ENCODE results near the gene CTU2.

Gene CTU2

DNA sequence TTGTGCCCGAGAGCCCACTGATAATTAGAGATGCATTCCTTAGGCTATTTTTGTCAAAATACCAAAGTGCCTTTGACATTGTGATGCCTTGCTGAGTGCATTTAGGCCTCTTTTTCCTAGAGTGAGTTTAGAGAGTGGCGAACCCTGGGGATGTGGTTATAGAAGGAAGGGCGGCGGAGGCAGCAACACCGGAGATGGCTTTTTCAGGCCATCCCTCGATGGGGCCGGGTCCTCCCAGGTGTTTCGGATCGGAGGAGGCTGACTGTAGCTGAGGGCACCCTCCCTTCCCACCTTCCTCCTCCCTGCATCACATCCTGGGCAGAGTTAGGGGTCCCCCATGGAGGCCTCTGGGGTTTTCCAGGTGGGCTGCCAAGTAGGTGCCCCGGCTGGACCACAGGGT is 13.4 kb upstream of the CTU2 start:
- TF ChIP-seq, protein P1, sequence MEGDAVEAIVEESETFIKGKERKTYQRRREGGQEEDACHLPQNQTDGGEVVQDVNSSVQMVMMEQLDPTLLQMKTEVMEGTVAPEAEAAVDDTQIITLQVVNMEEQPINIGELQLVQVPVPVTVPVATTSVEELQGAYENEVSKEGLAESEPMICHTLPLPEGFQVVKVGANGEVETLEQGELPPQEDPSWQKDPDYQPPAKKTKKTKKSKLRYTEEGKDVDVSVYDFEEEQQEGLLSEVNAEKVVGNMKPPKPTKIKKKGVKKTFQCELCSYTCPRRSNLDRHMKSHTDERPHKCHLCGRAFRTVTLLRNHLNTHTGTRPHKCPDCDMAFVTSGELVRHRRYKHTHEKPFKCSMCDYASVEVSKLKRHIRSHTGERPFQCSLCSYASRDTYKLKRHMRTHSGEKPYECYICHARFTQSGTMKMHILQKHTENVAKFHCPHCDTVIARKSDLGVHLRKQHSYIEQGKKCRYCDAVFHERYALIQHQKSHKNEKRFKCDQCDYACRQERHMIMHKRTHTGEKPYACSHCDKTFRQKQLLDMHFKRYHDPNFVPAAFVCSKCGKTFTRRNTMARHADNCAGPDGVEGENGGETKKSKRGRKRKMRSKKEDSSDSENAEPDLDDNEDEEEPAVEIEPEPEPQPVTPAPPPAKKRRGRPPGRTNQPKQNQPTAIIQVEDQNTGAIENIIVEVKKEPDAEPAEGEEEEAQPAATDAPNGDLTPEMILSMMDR (IDR thresholded peaks at IDR 0.05; ENCODE audit: low read depth, low read length) = no peak
- H3K4me3 ChIP-seq (replicated peaks in 1 of 2; ENCODE audit: low read depth in 2 of 2, low read length in 2 of 2) = no peak overlapping the region
- no peak for DNase-seq (ENCODE audit: low read depth in 2 of 2)

DNA sequence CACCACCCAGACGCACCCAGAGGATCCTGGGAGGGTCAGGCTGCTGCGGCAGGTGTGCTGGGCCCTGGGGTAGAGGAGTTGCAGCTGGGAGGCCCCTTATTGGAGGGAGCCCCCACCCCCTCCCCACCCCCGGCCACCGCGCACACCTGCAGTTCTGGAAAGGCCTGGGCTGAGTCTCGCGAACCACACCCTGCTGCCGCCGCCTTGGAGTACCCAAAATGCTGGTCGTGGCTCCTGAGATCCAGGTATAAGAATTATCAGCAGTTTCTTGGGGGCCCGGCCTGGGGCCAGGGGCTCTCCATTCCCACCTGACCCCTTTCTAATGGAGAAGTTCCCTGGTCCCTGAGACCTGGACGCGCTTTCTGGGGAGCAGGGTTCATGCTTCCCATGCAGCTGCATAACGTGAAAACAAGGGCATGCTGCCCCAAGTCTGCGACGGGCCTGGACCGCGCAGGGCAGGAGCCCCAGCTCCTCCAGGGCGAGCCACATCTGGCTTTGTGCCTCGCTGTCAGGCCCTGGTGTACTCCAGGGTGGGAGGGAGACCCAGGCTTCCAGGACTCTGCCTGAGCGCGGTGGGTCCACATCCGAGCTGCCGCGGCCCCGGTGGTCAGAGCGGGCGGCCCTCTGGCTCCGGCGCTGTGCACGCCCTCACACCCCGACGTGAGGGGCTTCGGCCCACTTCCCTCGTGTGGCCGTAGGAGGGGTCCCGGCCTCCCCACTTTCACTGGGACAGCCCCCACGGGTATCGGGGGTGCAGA is 12.7 kb upstream of the CTU2 start:
- DNase-seq (ENCODE audit: low read depth in 2 of 2) = no peak
- H3K4me3 ChIP-seq (replicated peaks in 1 of 2; ENCODE audit: low read depth in 2 of 2, low read length in 2 of 2) = no peak overlapping the region
- TF ChIP-seq, protein P1 (IDR thresholded peaks at IDR 0.05; ENCODE audit: low read depth, low read length) = no peak

DNA sequence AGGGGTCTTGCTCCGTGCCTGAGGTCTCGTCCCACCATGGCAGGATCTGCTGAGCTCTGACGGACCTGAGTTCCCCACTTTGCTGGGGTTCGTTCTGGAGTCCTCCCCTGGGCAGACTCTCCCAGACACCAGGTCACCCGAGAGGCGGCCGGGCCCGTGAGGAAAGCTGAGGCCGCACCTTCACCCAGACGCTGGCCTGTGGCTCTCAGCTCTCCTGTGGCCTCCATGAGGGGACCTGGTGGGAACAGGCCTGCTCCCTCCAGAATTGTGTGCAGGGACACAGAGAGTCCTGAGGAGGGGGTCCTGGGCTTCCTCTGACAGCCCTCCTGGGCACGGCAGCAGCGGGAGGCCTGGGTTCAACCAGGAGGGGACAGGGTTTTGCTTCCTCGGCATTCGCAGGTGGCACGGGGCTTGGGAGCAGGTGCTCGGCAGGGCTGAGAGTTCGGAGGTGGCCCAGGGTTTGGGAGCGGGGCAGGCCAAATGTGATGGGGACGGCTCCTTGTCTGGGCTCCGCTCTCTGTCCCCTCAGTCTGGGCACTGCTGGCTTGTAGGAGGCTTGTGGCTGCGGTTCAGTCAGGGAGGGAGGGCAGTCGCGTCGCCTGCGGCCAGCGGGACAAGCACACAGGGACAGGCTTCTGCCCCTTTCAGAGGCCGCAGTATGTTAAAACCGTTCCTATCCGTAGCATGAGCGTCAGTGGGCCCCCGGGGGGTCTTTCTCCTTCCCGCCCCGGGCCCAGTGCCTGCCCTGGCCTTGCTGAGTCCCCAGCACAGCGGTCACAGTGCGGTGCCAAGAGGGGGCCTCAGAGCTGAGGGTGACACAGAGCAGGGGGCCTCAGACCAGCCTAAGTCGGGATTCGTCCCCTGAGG is 11.8 kb upstream of the CTU2 start:
- H3K4me3 ChIP-seq (replicated peaks in 1 of 2; ENCODE audit: low read depth in 2 of 2, low read length in 2 of 2) = no peak overlapping the region
- TF ChIP-seq, protein P1 (IDR thresholded peaks at IDR 0.05; ENCODE audit: low read depth, low read length) = no peak
- DNase-seq (ENCODE audit: low read depth in 2 of 2) = no peak

DNA sequence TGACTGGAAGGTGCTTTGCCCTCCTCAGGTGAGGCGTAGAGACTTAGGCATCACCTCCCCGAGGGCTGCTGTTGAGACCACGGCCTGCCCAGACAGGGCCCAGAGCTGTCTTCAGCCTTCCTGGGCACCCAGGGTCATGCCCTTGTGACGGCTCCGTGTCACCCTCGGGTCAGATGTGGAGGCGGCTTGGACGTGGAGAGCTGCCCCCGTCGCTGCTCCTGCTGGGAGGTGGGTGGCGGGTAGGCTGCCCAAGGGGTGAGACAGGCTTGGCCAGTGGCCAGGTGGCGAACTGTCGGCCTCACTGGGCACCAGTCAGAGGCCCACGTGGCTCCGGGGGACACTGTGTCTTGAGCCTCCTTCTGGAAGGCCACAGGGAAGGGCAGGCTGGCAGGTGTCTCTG is 11.1 kb upstream of the CTU2 start:
- no peak overlapping the region for H3K4me3 ChIP-seq (replicated peaks in 1 of 2; ENCODE audit: low read depth in 2 of 2, low read length in 2 of 2)
- DNase-seq (ENCODE audit: low read depth in 2 of 2) = no peak
- TF ChIP-seq, protein P1 (IDR thresholded peaks at IDR 0.05; ENCODE audit: low read depth, low read length) = no peak

DNA sequence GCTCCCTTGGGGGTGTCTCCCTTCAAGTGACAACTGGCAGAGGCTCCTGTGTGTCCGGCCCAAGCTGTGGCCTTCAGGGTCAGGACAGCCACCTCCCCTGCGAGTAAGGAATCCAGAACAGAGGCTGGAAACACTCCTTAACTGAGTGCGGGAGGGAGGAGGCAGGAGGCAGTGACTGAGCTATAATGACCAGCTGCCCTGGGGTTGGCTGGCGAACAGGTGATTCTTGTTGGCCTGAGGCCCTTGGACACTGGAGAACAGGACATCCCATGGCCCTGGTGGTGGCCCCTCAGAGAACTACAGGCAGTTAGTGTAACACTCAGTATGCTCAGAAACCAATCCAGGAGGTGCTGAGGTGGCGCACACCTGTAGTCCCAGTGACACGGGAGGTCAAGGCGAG is 10.6 kb upstream of the CTU2 start:
- TF ChIP-seq, protein P1 (IDR thresholded peaks at IDR 0.05; ENCODE audit: low read depth, low read length) = no peak
- no peak for DNase-seq (ENCODE audit: low read depth in 2 of 2)
- no peak overlapping the region for H3K4me3 ChIP-seq (replicated peaks in 1 of 2; ENCODE audit: low read depth in 2 of 2, low read length in 2 of 2)

DNA sequence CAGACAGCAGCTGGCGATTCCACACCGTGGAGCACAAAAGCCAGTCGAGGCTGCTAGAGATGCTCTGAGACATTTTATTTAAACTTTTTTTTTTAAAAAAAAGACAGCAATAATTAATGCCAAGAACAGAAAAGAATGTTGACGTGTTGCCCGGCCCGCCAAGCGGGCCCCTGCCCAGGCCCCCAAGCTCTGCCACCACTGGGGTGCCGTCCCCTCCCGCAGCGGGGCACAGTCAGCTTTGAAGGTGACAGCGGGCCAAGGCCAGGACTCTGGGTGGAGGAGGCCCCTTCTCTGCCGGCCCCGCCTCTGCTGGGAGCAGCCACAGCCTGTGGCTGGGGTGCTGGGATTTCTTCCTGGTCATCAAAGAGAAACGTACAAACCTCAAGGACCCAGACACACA is 9.9 kb upstream of the CTU2 start:
- TF ChIP-seq, protein P1 (IDR thresholded peaks at IDR 0.05; ENCODE audit: low read depth, low read length) = no peak
- no peak for DNase-seq (ENCODE audit: low read depth in 2 of 2)
- H3K4me3 ChIP-seq (replicated peaks in 1 of 2; ENCODE audit: low read depth in 2 of 2, low read length in 2 of 2) = no peak overlapping the region
